Vagina (tissue), 2 donors: ENCODE measurements around the gene TMEM232. TPM values are rescaled to one million over a fixed set of nuclear protein-coding genes. Genes with fewer than 3 reads are reported as not detected.

Source experiments
- DNase-seq, 2 donors: peaks; one replicate each; pipeline ENCODE4 v3.0.0-alpha.2; 2017; ENCODE audit errors: extremely low spot score in 2 of 2
- H3K27ac ChIP-seq: fragments of 200-600 bp; sonication (generic); one replicate; pipeline ENCODE4 v1.5.1; 2019
- H3K27me3 ChIP-seq: fragments of 200-600 bp; sonication (generic); one replicate; pipeline ENCODE4 v1.5.1; 2019
- H3K36me3 ChIP-seq, 2 donors: fragments of 200-600 bp; sonication (generic); one replicate each; pipeline ENCODE4 v1.5.1; 2017 to 2019
- H3K4me1 ChIP-seq: fragments of 200-600 bp; sonication (generic); one replicate; pipeline ENCODE4 v1.5.1; 2019
- H3K4me3 ChIP-seq, 2 donors: fragments of 200-600 bp; sonication (generic); 1 replicate in 1 of 2; 2 replicates in 1 of 2; pipeline ENCODE4 v1.5.1; 2016 to 2019
- H3K9me3 ChIP-seq: fragments of 200-600 bp; sonication (generic); one replicate; pipeline ENCODE4 v1.5.1; 2019
- POLR2A ChIP-seq, 2 donors: fragments of 450-650 bp; IDR thresholded peaks; one replicate each; pipeline ENCODE4 v1.6.1; 2017; ENCODE audit warnings: antibody characterized with exemption in 2 of 2, mild to moderate bottlenecking in 2 of 2, moderate library complexity in 2 of 2
- POLR2AphosphoS5 ChIP-seq, 2 donors: sonication (generic); formaldehyde crosslinking; IDR thresholded peaks; one replicate each; pipeline ENCODE4 v1.9.0; 2017; ENCODE audit warnings: antibody characterized with exemption in 2 of 2, mild to moderate bottlenecking in 2 of 2, low read depth in 1 of 2; ENCODE audit not compliant: insufficient read depth in 1 of 2
- intact Hi-C: fragments of 100-400 bp; cut with DNase I; formaldehyde crosslinking; loops from one replicate; pipeline ENCODE4 v1.15.1; 2023
- total RNA-seq: library from RNA; depleted of rRNA; stranded (reverse); fragments of >200 nt; gene quantifications from one replicate; pipeline ENCODE4 v1.2.3, GENCODE V29; 2016
- TF ChIP-seq, protein P1 (sequence below), 3 experiments: fragments of 450-650 bp in 2 of 3; fragments of 200-600 bp in 1 of 3; sonication (generic) in 1 of 3; IDR thresholded peaks; one replicate each; pipeline ENCODE4 v1.5.1; 2017 to 2019; ENCODE audit warnings: antibody characterized with exemption in 3 of 3, mild to moderate bottlenecking in 2 of 3, moderate library complexity in 2 of 3

The TMEM232 gene
- total RNA-seq, 1 donor from 2014 or later, result 4.2 TPM

DNA sequence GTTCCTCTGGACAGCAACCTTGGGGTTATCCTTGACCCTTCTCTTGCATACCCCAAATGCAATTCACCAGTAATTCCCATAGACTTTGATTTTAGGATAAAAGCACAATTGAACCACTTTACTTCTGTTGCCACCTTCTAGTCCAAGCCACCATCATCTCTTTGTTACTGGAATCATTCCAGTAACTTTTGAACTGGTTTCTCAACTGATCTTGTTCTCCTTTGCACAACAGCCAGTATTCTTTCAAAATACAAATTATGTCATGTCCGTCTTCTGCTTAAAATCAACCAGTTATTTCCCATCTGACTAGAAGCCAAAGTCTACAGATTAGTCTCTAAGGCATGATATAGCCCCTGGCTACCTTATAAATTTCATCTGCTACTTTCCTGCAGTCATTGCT is 33.7 kb upstream of the TMEM232 start:
- intact Hi-C loops, result no loop called here

DNA sequence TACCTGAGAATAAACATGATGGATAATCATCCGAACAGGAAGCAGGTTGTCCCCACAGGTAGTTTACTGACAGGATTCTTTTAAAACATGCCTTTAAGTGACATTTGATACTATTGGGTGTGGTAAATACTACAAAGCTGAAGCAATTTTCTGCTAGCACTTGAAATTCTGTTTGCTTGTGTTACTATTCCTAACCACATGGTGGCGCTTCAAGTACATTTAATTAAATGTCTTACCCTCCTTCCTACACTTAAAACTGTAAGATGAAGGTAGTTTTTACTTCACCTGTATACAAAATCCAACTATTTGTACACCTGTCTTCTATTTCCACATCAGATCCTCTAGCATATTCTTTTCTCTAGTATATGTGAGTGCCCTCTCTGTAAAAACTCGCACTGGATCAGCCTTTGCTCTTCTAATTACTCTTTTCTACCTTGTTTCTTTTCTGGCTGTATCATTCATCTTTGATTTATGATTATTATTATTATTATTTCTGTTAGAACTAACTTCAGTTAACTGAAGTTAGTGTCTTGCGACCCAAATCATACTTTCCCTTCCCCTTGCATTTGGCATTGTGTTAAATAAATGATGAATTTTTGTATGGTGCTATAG is 30.8 kb upstream of the TMEM232 start:
- Histone ChIP-seq H3K27ac (no peak overlapping the region), H3K4me1 (no peaks in the 10 kb centered on the region), H3K9me3 (no peaks in the 10 kb centered on the region), H3K27me3 (no peaks in the 10 kb centered on the region), H3K4me3 (no peak overlapping the region), H3K36me3 (peaks cover 0 to 20% of the 10 kb centered on the region in 2 donors)
- DNase-seq, result no peak
- TF ChIP-seq POLR2AphosphoS5 (IDR thresholded peaks at IDR 0.05; ENCODE audit: insufficient read depth in 1 of 2, low read depth in 1 of 2), result no peak
- TF ChIP-seq POLR2A (IDR thresholded peaks at IDR 0.05), result no peak
- TF ChIP-seq, protein P1, sequence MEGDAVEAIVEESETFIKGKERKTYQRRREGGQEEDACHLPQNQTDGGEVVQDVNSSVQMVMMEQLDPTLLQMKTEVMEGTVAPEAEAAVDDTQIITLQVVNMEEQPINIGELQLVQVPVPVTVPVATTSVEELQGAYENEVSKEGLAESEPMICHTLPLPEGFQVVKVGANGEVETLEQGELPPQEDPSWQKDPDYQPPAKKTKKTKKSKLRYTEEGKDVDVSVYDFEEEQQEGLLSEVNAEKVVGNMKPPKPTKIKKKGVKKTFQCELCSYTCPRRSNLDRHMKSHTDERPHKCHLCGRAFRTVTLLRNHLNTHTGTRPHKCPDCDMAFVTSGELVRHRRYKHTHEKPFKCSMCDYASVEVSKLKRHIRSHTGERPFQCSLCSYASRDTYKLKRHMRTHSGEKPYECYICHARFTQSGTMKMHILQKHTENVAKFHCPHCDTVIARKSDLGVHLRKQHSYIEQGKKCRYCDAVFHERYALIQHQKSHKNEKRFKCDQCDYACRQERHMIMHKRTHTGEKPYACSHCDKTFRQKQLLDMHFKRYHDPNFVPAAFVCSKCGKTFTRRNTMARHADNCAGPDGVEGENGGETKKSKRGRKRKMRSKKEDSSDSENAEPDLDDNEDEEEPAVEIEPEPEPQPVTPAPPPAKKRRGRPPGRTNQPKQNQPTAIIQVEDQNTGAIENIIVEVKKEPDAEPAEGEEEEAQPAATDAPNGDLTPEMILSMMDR (IDR thresholded peaks at IDR 0.05), result peak; percentile 21 to 73 (median 48)
- intact Hi-C loops, result no loop called here

More for the DNA sequence above, 33.7 kb upstream of the TMEM232 start:
- Histone ChIP-seq H3K4me3 (no peak overlapping the region), H3K9me3 (no peaks in the 10 kb centered on the region), H3K4me1 (no peaks in the 10 kb centered on the region), H3K36me3 (peaks cover 0 to 27% of the 10 kb centered on the region in 2 donors), H3K27ac (no peak overlapping the region), H3K27me3 (no peaks in the 10 kb centered on the region)
- TF ChIP-seq POLR2A (IDR thresholded peaks at IDR 0.05) (no peak), POLR2AphosphoS5 (IDR thresholded peaks at IDR 0.05; ENCODE audit: insufficient read depth in 1 of 2, low read depth in 1 of 2) (no peak)
- TF ChIP-seq, protein P1 (IDR thresholded peaks at IDR 0.05), result no peak
- no peak for DNase-seq

DNA sequence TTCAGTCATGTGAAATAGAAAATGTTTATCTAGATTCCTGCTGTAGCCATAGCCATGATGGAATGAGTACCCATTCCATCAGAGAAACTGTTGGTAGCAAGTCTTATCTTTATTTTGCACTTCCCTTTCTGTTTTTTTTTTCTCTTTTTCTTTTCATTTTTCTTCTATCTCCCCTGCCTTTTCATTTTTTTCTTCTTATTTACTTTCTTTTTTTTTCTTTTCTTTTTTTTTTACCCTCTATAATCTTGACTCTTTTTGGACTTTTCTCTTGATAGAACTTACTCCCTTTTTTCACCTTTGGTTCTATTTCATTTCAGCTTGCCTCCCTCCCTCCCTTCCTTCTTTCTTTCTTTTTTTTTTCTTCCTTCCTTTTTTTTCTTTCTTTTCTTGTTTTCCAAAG is 27.7 kb upstream of the TMEM232 start:
- peaks cover 0 to 6% of the 10 kb centered on the region in 2 donors for H3K36me3 ChIP-seq
- no peak overlapping the region for H3K4me3 ChIP-seq
- H3K27me3 ChIP-seq, result no peaks in the 10 kb centered on the region
- H3K27ac ChIP-seq, result no peak overlapping the region
- H3K4me1 ChIP-seq, result no peaks in the 10 kb centered on the region
- DNase-seq, result no peak
- intact Hi-C loops, result no loop called here
- no peaks in the 10 kb centered on the region for H3K9me3 ChIP-seq
- TF ChIP-seq POLR2A (IDR thresholded peaks at IDR 0.05) (no peak), POLR2AphosphoS5 (IDR thresholded peaks at IDR 0.05; ENCODE audit: insufficient read depth in 1 of 2, low read depth in 1 of 2) (no peak)
- TF ChIP-seq, protein P1 (IDR thresholded peaks at IDR 0.05), result no peak

DNA sequence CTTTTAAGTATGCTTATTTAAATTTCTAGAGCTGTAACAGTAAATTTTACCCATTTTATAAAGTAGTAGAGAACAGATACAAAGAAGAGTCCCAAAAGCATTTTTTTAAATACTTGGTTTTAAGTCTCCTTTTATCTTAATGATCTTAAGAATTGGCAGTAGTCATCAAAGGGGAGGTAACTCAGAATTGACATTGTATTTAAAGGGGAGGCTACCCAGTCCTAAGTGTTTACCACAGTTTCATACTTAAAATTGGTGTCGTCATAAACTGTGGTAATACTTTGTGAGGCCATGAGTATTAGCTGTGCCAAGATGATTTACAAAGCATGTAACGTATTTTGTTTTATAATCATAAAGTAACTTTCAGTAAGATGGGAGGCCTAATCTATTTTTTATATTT is 27.1 kb upstream of the TMEM232 start:
- H3K9me3 ChIP-seq, result no peaks in the 10 kb centered on the region
- TF ChIP-seq POLR2AphosphoS5 (IDR thresholded peaks at IDR 0.05; ENCODE audit: insufficient read depth in 1 of 2, low read depth in 1 of 2) (no peak), POLR2A (IDR thresholded peaks at IDR 0.05) (no peak)
- DNase-seq, result no peak
- no peaks in the 10 kb centered on the region for H3K27me3 ChIP-seq
- peaks cover 0 to 6% of the 10 kb centered on the region in 2 donors for H3K36me3 ChIP-seq
- H3K4me1 ChIP-seq, result no peaks in the 10 kb centered on the region
- H3K4me3 ChIP-seq, result no peak overlapping the region
- intact Hi-C loops, result no loop called here
- H3K27ac ChIP-seq, result no peak overlapping the region

DNA sequence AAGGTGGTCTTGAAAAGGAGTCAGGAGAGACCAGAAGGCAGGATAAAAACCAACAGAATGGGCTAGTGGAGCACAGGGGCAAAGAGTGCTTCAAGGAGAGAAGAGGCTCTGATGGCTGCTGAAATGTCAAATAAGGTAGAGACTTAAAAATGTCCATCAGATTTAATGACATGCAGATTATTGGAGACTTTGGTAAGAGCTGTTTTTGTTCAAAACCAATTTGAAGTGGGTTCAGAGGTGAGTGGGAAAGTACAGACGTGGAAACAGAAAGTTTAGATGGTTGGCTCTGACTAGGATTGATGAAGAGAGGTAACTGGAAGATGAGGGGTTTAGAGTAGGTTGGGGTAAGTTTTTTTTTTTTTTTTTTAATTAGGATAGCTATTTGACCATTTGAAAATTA is 26.5 kb upstream of the TMEM232 start:
- TF ChIP-seq POLR2A (IDR thresholded peaks at IDR 0.05) (no peak), POLR2AphosphoS5 (IDR thresholded peaks at IDR 0.05; ENCODE audit: insufficient read depth in 1 of 2, low read depth in 1 of 2) (no peak)
- TF ChIP-seq, protein P1 (IDR thresholded peaks at IDR 0.05), result no peak
- no peak for DNase-seq
- Histone ChIP-seq H3K36me3 (peaks cover 0 to 13% of the 10 kb centered on the region in 2 donors), H3K9me3 (no peaks in the 10 kb centered on the region), H3K27me3 (no peaks in the 10 kb centered on the region), H3K4me1 (no peaks in the 10 kb centered on the region), H3K4me3 (no peak overlapping the region), H3K27ac (no peak overlapping the region)
- intact Hi-C loops, result no loop called here
